Muscle of leg (tissue), 11 donors: ENCODE data around the gene DNAJC1. TPM values are rescaled to one million over a fixed set of nuclear protein-coding genes. Genes with fewer than 3 reads are reported as not detected.

ENCODE experiments used
- DNase-seq: peaks from one replicate; pipeline ENCODE4 v3.0.0; 2013
- H3K27ac ChIP-seq: one replicate; pipeline ENCODE4 v1.5.1; 2013; ENCODE audit warnings: mild to moderate bottlenecking, low read length, control low read depth
- H3K27me3 ChIP-seq: one replicate; pipeline ENCODE4 v1.6.1; 2013; ENCODE audit warnings: low read length; ENCODE audit not compliant: control insufficient read depth, insufficient read depth
- H3K36me3 ChIP-seq: one replicate; pipeline ENCODE4 v1.6.1; 2013; ENCODE audit warnings: low read length; ENCODE audit not compliant: control insufficient read depth, insufficient read depth
- H3K4me1 ChIP-seq: one replicate; pipeline ENCODE4 v1.6.1; 2013; ENCODE audit warnings: low read length; ENCODE audit not compliant: control insufficient read depth, insufficient read depth
- H3K4me3 ChIP-seq: one replicate; pipeline ENCODE4 v1.5.1; 2013; ENCODE audit warnings: low read length, control low read depth
- H3K9me3 ChIP-seq: replicated peaks from 2 replicates; pipeline ENCODE4 v1.6.1; 2013; ENCODE audit warnings: low read depth, low read length; ENCODE audit not compliant: control insufficient read depth
- WGBS: methylation state at CpG from one replicate; pipeline ENCODE4 v1.1.5; 2013; ENCODE audit warnings: missing lambda C conversion rate; ENCODE audit not compliant: insufficient coverage; 5-methylcytosine and 5-hydroxymethylcytosine counted together
- polyA plus RNA-seq, 8 donors: library from polyadenylated mRNA; unstranded; fragments of 120-200 nt; gene quantifications; one replicate each; pipeline versions ENCODE4 v1.2.1 to v1.2.3, GENCODE V29; 2013; ENCODE audit warnings: inconsistent platforms in 1 of 8, low replicate concordance in 1 of 8; ENCODE audit not compliant: insufficient read length in 8 of 8, insufficient read depth in 1 of 8
- total RNA-seq: library from RNA; stranded (reverse); fragments of 120-200 nt; gene quantifications from one replicate; pipeline ENCODE4 v1.2.4, GENCODE V29; 2013

DNAJC1 gene
- total and polyA plus RNA-seq, 9 donors: 11.5 to 19.6 (median 12.8) TPM

DNA sequence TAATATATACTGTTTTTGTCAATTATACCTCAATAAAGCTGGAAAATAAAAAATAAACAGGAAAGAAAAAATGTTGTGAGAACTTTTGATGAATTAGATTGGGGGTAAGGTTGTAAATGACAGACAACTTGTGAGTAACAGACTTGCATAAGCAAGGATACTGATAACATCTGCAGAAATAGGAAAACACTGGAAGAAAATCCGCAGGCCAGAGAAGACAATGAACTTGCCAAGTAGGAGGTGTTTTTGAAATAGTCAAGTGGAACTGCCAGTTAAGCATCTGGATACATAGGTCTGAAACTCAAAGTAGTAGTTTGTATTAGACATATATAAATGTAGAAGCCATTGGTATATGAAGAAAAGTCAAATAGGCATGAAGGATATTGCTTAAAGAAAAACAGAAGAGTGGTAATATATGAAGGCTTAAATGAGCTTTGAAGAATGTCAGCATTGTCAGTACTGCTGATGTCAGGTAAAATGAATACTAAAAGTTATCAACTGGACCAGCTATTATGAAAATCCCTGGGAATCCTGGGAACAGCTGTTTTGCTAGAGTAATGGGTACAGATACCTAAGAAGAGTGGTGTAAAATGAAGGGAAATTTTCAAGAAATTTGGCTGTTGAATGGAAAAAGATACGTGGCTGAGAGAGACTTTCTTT, 58.7 kb downstream of the DNAJC1 start:
- Histone ChIP-seq H3K27ac (no peak overlapping the region), H3K36me3 (no peaks in the 10 kb centered on the region), H3K4me3 (no peak overlapping the region), H3K9me3 (no peaks in the 10 kb centered on the region), H3K27me3 (no peaks in the 10 kb centered on the region), H3K4me1 (no peaks in the 10 kb centered on the region)
- 63% methylated on average over 1 of the region's 2 CpGs for WGBS
- DNase-seq: peak; percentile 19

DNA sequence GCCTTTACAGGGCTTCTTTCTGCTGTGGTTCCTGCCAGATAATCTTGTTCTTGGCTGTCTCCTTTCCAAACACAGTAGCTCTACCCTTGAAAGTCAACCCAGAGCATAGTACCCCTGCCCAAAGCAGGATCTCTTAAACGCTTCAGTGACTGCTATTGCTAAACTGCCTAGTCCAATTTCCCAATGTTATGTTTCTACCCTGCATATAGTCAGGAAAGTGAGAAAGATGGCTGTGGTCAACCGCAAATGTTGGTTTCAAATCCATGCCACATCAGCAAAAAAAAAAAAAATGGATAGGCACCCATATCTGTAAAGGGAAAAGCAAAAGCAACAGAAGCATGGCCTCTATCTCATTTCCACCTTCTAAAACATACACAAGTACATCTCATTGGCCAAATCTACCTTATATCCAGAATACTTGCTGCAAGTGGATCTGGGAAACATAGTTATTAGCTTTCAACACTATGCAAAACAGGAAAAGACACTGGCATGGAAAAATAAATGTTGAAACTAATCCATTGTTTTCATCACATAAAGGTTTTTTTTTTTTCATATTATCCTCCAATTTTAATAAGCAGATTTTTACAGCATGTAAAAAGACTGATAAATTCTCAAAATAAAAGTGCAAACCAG, 59.8 kb downstream of the DNAJC1 start:
- Histone ChIP-seq H3K4me3 (no peak overlapping the region), H3K27ac (no peak overlapping the region), H3K9me3 (no peaks in the 10 kb centered on the region), H3K27me3 (no peaks in the 10 kb centered on the region), H3K36me3 (no peaks in the 10 kb centered on the region), H3K4me1 (no peaks in the 10 kb centered on the region)
- no CpG with 5 or more reads among the region's 2 CpGs for WGBS
- DNase-seq: peak; percentile 9

DNA sequence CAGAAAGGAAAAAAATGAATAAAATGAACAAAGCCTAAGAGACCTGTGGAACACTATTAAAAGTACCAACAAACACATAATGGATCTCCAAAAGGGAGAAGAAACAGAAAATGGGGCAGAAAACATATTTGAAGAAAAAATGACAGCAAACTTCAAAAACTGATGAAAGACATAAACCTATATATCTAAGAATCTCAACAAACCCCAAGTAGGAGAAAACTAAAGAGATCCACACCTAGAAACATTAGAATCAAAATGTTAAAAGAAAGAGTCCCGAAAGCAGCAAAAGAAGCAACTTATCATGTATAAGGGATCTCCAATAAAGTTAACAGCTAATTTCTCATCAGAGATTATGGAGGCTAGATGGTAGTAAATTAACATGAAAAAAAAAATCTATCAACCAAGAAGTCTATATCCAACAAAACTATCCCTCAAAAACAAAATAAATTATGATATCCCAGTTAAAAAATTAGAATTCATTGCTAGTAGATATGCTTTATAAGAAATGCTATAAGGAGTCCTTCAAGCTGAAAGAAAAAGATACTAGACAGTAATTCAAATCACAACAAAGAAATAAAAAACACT, 68.0 kb downstream of the DNAJC1 start:
- no peaks in the 10 kb centered on the region for H3K4me1 ChIP-seq
- H3K27ac ChIP-seq: no peak overlapping the region
- peaks cover 16% of the 10 kb centered on the region for H3K9me3 ChIP-seq
- H3K36me3 ChIP-seq: no peaks in the 10 kb centered on the region
- WGBS: no CpG with 5 or more reads among the region's 1 CpG
- no peak overlapping the region for H3K4me3 ChIP-seq
- no peak for DNase-seq
- H3K27me3 ChIP-seq: no peaks in the 10 kb centered on the region

DNA sequence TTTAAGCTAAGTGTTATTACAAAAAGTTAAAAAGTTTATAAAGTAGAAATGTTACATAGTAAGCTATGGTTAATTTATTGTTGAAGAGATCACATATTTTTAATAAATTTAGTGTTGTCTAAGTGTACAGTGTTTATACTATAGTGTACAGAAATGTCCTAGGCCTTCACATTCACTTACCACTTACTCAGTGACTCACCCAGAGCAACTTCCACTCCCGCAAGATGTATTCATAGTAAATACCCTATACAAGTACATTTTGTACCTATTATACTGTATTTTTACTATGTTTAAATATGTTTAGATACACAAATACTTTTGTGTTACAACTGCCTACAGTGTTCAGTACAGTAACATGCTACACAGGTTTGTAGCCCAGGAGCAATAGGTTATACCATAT, 69.2 kb downstream of the DNAJC1 start:
- Histone ChIP-seq H3K4me3 (no peak overlapping the region), H3K36me3 (no peaks in the 10 kb centered on the region), H3K4me1 (no peaks in the 10 kb centered on the region), H3K27me3 (no peaks in the 10 kb centered on the region), H3K27ac (no peak overlapping the region), H3K9me3 (peaks cover 16% of the 10 kb centered on the region)
- WGBS: no CpG with 5 or more reads among the region's 1 CpG
- DNase-seq: no peak

DNA sequence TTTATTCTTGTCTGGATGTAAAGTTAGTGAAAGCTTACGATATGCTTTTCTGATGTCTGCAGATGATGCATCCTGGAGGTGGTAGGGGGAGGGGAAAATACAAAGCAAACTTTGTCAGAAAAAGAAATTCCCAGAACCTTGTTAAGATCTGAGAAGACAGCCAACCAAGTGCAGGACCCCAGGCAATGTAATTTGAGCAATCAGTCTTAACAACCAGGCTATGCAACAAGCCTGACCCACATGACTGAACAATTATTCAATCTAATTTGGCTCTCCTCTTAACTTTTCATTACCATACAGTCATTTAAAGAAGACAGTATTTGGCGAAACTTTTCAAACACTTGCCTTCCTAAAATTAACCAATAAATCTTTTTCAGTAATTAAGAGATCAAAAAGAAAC, 74.5 kb downstream of the DNAJC1 start:
- H3K27ac ChIP-seq: no peak overlapping the region
- 67% methylated on average over 1 of the region's 2 CpGs for WGBS
- no peaks in the 10 kb centered on the region for H3K36me3 ChIP-seq
- no peaks in the 10 kb centered on the region for H3K4me1 ChIP-seq
- no peaks in the 10 kb centered on the region for H3K9me3 ChIP-seq
- no peaks in the 10 kb centered on the region for H3K27me3 ChIP-seq
- DNase-seq: no peak
- no peak overlapping the region for H3K4me3 ChIP-seq

DNA sequence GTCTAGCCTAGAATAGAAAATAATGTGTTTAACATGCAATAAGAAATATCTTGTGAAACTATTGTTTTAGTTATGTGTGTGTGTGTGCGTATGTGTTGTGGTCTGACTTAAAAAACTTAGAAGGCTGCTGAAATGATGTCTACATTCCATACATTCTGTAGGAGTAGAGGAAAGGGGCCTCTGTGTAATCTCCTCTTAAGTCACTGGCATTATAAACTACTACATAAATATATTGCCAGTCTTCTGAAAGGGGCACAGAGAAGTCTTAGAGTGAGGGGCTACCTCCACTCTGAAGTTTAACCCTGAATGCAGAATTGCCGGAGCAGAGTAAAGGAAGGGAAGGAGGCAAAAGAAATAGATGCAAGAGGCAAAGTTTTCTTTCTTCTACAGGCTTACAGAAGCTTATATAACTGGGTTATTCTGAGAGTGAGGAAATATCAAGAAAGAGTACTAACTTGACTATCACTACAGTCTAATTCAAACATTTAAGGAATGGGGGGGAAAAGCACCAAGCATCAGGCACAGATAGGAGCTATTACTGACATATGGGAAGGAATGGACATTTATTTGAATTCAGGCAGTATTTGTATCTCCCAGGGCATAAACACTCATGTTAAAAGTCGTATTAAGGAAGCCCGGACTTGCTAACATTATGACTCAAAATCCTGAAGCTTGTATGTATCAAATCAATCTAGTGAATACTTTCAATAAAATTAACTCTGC, 75.7 kb downstream of the DNAJC1 start:
- H3K27ac ChIP-seq: no peak overlapping the region
- H3K36me3 ChIP-seq: no peaks in the 10 kb centered on the region
- no peaks in the 10 kb centered on the region for H3K27me3 ChIP-seq
- DNase-seq: no peak
- H3K4me1 ChIP-seq: no peaks in the 10 kb centered on the region
- WGBS: no CpG with 5 or more reads among the region's 4 CpGs
- H3K9me3 ChIP-seq: no peaks in the 10 kb centered on the region
- no peak overlapping the region for H3K4me3 ChIP-seq

DNA sequence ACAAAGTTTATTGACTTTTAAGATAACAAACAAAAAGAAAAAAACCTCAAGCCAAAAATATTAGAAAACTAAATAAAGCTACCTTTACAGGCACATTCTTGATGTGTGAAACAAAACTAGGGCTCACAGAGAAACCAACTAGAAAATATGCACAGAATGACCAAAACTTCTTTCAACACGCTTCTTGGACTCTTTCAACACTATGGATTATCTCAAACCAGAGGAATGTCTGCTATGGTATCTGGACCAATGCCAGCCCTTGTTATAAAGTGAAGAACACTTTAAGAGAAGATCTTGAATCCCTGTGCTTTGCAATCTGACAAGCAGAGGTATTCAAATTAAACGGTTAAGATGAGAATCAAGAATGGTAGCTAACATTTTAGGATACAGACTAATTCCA, 76.6 kb downstream of the DNAJC1 start:
- H3K27ac ChIP-seq: no peak overlapping the region
- no peaks in the 10 kb centered on the region for H3K9me3 ChIP-seq
- H3K4me1 ChIP-seq: no peaks in the 10 kb centered on the region
- no peaks in the 10 kb centered on the region for H3K27me3 ChIP-seq
- no peaks in the 10 kb centered on the region for H3K36me3 ChIP-seq
- DNase-seq: peak; percentile 48
- no CpG with 5 or more reads among the region's 2 CpGs for WGBS
- H3K4me3 ChIP-seq: no peak overlapping the region

DNA sequence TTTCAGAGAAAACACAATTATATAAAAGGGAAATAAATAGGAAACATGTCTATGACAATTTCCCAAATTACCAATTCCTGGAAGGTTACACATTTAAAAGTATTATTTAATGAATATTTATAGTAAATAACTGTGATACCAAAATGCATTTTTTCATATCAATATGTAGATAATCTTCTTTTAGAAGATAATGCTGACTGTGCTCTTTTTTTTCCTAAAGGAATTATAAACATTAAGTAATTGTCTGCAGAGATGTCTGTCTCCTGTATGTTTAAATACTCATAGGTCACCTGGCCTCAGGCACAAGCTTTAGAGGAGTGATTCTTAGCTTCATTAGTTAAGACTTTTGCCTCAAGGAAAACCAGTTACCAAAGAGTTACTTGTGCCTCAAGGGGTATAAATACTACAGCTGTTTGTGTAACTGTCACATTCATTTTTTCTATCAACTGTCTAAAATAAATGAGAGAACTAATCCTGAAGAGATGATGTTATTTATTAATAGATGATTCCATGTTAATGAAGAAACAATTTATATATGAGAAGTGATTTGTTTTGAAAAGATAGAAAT, 77.1 kb downstream of the DNAJC1 start:
- Histone ChIP-seq H3K27me3 (no peaks in the 10 kb centered on the region), H3K4me3 (no peak overlapping the region), H3K27ac (no peak overlapping the region), H3K9me3 (no peaks in the 10 kb centered on the region), H3K36me3 (no peaks in the 10 kb centered on the region), H3K4me1 (no peaks in the 10 kb centered on the region)
- DNase-seq: no peak

DNA sequence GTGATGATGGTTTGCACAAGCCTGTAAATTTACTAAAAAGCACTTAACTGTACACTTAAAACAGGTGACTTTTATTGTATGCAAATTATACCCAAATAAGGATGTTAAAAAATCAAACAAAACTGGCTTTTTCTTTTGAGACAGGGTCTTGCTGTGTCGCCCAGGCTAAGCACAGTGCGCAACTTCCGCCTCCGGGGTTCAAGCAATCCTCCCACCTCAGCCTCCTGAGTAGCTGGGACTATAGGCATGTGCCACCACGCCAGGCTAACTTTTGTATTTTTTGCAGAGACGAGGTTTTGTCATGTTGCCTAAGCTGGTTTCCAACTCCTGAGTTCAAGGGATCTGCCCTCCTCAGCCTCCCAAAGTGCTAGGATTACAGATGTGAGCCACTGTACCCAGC, 77.7 kb downstream of the DNAJC1 start:
- no peaks in the 10 kb centered on the region for H3K4me1 ChIP-seq
- no peak overlapping the region for H3K27ac ChIP-seq
- WGBS: 98% methylated on average over 6 of the region's 6 CpGs

DNA sequence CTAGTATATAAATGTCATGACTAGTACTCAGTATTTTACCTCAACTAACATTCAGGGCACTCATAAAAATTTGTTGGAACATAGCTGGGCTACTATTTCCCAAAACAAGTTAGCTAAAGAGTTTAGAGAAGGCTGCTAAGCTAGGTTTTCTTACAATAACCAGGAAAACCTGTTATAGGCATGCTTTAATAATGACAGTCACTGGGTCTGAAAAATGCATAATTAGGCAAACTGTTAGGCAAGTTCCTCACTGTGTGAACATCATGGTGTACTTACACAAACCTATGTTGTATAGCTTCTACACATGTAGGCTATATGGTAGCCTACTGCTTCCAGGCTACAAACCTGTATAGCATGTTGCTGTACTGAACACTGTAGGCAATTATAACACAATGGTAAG, 79.0 kb downstream of the DNAJC1 start:
- no peaks in the 10 kb centered on the region for H3K4me1 ChIP-seq
- H3K4me3 ChIP-seq: no peak overlapping the region
- no peaks in the 10 kb centered on the region for H3K9me3 ChIP-seq
- DNase-seq: no peak
- H3K36me3 ChIP-seq: no peaks in the 10 kb centered on the region
- no peak overlapping the region for H3K27ac ChIP-seq
- H3K27me3 ChIP-seq: no peaks in the 10 kb centered on the region

More for the DNA sequence above, 77.7 kb downstream of the DNAJC1 start:
- no peak overlapping the region for H3K4me3 ChIP-seq
- no peak for DNase-seq
- H3K27me3 ChIP-seq: no peaks in the 10 kb centered on the region
- H3K36me3 ChIP-seq: no peaks in the 10 kb centered on the region
- no peaks in the 10 kb centered on the region for H3K9me3 ChIP-seq
